ENCODE results near the gene SH3BGR. TPM values are rescaled to one million over a fixed set of nuclear protein-coding genes. Genes with fewer than 3 reads are reported as not detected.
"Not testable (repeated sequence)": the region's sequence is repeated elsewhere in the genome, so short reads cannot be mapped to it uniquely, and the experiment has no call there.

Gene SH3BGR
- total RNA-seq, 2 experiments from 2014 or later = 3.9 to 4.7 TPM

DNA sequence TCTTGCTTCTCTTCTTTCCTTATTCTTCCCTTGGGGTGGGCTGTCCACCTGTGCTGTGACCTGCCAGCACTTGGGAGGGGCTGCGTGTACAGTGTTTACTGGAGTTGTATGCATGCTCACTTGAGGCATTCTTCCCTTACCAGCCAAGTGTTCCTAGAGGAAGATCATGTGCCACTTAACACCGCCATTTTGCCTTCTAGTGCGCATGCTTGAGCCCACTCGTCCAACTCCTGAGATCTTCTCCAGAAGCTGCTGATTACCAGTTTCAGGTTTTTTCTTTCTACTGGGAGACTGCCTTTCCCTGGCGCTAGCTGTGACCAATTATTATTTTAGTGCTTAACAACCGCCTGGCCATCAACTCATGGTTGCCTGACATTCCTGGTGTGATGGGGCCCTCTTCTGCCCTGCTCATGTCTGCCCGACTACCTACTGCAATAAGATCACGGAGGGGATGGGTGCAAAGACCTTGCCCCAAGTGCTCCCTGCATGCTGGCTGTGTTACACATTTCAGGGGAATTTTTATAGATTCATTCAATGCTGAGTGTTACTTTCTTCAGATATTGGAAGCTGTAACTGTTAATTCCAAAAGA lies 86.8 kb downstream of the SH3BGR start:
- no peak for DNase-seq
- H3K27ac Mint-ChIP-seq = no peak overlapping the region
- peaks cover 10% of the 10 kb centered on the region for H3K27me3 Mint-ChIP-seq
- peaks cover 2% of the 10 kb centered on the region for H3K4me1 Mint-ChIP-seq
- H3K36me3 Mint-ChIP-seq = no peaks in the 10 kb centered on the region
- no peak overlapping the region for H3K4me3 Mint-ChIP-seq
- H3K9me3 Mint-ChIP-seq = no peaks in the 10 kb centered on the region

DNA sequence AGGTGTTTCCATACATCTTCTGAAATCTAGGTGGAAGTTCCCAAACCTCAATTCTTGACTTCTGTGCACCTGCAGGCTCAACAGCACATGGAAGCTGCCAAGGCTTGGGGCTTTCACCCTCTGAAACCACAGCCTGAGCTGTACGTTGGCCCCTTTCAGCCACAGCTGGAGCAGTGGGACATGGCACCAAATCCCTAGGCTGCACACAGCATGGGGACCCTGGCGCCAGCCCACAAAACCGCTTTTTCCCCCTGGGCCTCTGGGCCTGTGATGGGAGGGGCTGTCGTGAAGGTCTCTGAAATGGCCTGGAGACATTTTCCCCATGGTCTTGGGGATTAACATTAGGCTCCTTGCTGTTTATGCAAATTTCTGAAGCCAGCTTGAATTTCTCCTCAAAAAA lies 88.6 kb downstream of the SH3BGR start:
- not testable (repeated sequence) for H3K4me3 Mint-ChIP-seq, H3K4me1 Mint-ChIP-seq, DNase-seq, H3K9me3 Mint-ChIP-seq, H3K36me3 Mint-ChIP-seq, H3K27ac Mint-ChIP-seq
- peaks cover 14% of the 10 kb centered on the region for H3K27me3 Mint-ChIP-seq

DNA sequence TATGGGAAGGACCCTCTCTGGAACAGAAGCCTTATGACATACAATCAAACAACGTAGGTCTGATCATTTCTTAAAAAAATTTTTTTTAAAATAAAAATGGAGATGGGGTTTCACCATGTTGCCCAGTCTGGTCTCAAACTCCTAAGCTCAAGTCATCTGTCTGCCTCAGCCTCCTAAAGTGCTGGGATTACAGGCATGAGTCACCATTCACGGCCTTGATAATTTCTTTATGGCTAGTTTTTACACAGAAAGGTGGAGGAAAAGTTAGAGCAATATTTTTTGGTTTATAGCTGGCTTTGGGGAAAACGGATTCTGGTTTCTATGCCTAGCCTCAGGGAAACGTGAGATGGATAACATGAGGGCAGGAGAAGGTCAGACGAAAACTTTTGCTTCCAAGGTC lies 91.0 kb downstream of the SH3BGR start:
- no peak for DNase-seq
- H3K27ac Mint-ChIP-seq = no peak overlapping the region
- no peaks in the 10 kb centered on the region for H3K36me3 Mint-ChIP-seq
- no peaks in the 10 kb centered on the region for H3K4me1 Mint-ChIP-seq
- H3K4me3 Mint-ChIP-seq = no peak overlapping the region
- H3K27me3 Mint-ChIP-seq = peaks cover 4% of the 10 kb centered on the region
- H3K9me3 Mint-ChIP-seq = no peaks in the 10 kb centered on the region

DNA sequence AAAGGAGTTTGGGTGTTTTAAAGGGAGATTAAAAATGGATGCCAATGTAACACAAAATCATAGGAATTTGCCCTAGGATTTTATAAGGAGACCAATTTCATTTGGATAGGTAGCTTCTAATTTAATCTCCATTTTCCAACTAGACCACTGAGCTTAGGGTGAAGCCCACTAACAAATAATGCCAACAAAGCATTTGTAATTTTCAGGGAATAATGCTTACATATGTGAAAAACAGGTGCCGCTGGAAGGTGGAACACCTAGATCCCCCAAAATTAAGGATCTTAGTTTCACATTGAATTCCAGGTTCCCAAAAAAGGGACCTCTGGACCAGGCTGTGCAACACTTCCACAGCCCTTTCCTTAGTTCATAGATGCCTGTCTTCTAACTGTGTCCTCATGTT lies 94.8 kb downstream of the SH3BGR start:
- Mint-ChIP-seq H3K27me3 (peaks cover 12% of the 10 kb centered on the region), H3K27ac (no peak overlapping the region)

DNA sequence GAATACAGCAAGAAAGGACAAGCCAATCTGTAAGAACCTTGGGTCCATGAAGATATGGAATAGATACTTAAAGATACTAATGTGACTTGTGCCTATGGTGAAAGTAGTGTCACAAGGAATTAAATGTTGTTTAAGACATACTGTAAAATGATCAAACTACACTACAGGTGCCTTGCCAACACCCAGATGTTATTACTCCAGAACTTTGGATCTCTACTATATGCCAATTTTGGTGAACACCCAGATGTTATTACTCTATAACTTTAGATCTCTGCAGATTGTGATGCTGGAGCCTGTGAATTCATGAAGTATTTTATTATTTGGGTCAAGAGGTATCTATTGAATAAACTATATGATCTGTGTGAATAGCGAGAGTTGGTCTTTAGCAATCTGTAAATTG lies 101.1 kb downstream of the SH3BGR start:
- Mint-ChIP-seq H3K4me1 (no peaks in the 10 kb centered on the region), H3K27ac (no peak overlapping the region), H3K36me3 (no peaks in the 10 kb centered on the region), H3K9me3 (peaks cover 2% of the 10 kb centered on the region), H3K27me3 (peaks cover 15% of the 10 kb centered on the region), H3K4me3 (no peak overlapping the region)
- no peak for DNase-seq

More for the DNA sequence above, 94.8 kb downstream of the SH3BGR start:
- DNase-seq = no peak
- no peak overlapping the region for H3K4me3 Mint-ChIP-seq
- no peaks in the 10 kb centered on the region for H3K4me1 Mint-ChIP-seq
- H3K9me3 Mint-ChIP-seq = no peaks in the 10 kb centered on the region
- H3K36me3 Mint-ChIP-seq = no peaks in the 10 kb centered on the region

DNA sequence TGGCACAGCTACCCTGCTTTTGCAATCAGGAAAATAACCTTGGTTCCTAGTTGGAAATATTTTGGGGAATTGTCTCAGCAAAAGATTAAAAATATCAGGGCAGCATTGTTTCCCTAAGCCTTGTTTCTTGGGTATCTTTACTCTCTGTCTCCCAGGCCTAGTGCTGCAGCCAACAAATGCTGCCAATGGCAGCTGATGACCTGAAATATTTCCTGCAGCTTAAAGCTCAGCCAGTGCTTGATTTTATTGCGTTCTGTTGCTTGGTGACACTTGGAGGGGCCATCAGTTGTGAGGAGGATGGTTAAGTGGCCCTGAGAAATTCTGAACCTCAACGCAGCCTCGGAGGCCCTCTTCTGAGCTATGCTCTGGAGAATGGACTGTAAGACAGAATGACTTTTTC lies 101.6 kb downstream of the SH3BGR start:
- Mint-ChIP-seq H3K9me3 (peaks cover 2% of the 10 kb centered on the region), H3K4me3 (no peak overlapping the region), H3K36me3 (no peaks in the 10 kb centered on the region), H3K27ac (no peak overlapping the region), H3K27me3 (peaks cover 15% of the 10 kb centered on the region), H3K4me1 (no peaks in the 10 kb centered on the region)
- DNase-seq = no peak

DNA sequence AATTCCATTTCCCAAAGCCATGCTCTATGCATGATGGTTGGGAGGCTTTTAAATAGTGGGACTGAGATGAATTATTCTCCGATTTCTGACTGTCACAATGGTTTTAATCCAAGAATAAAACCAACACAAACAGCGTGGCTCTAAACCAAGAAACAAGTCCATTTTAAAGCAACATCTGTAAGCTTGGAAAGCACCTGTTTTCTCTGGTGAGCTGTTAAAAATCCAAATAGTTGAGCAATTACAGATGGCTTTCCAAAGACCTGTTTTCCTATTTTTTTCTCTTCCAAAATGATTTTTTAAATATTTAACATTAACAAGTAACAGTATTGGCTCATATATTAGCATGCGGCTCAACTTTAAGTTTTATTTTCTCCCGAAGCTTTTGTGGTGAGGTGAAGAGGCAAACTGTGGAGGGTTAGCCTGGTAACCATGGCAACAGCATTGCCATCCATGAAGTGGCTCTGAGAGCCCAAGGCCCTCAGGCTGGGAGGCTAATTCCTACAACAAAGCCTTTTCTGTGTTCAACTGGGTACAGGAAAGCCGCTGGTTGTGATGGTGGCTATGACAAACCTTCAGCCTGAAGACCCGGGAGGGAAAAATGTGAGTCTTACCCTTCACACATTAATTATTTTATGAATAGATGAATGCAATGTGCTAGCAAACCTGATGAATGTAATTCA lies 104.3 kb downstream of the SH3BGR start:
- H3K9me3 Mint-ChIP-seq = peaks cover 2% of the 10 kb centered on the region
- peaks cover 8% of the 10 kb centered on the region for H3K27me3 Mint-ChIP-seq
- H3K4me1 Mint-ChIP-seq = no peaks in the 10 kb centered on the region
- H3K4me3 Mint-ChIP-seq = no peak overlapping the region
- no peaks in the 10 kb centered on the region for H3K36me3 Mint-ChIP-seq
- no peak overlapping the region for H3K27ac Mint-ChIP-seq
- no peak for DNase-seq

DNA sequence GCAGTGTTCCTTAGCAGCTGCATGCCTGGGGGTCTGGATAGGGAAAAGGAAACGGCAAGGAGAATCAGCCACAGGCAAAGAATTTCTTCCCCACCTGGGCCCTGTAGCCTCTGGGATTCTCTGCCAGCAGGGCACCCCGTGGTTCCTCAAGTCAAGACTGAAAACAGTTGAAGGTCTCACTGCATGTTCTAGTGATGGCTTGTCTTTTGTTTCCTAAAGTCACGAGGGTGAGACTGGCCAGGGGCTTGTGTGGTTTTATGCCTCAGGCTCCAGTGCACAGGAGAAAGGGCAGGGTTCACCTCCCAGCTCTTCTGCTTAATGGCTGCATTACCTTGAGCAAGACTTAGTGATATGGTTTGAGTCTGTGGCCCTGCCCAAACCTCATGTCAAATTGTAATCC lies 107.7 kb downstream of the SH3BGR start:
- Mint-ChIP-seq H3K4me1 (no peaks in the 10 kb centered on the region), H3K27me3 (no peaks in the 10 kb centered on the region), H3K9me3 (no peaks in the 10 kb centered on the region), H3K36me3 (no peaks in the 10 kb centered on the region), H3K27ac (no peak overlapping the region), H3K4me3 (no peak overlapping the region)
- DNase-seq = no peak

DNA sequence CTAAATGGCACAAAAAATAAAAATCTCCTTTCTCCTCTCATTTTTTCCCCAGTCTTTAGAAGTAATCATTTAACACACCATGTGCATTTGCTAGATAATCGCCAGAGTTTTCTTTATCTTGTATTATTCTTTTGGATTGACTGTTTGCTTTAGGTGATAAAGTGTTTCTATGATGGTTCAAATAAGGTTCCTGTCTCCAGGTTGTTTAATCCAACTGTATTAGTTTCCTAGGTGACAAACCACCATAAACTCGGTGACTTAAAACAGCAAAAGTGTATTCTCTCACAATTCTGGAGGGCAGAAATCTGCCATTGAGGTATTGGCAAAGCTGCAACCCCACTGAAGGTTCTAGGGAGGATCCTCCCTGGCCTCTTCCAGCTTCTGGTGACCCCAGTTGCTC lies 109.4 kb downstream of the SH3BGR start:
- Mint-ChIP-seq H3K27ac (no peak overlapping the region), H3K4me1 (no peaks in the 10 kb centered on the region), H3K36me3 (no peaks in the 10 kb centered on the region), H3K27me3 (no peaks in the 10 kb centered on the region), H3K4me3 (no peak overlapping the region), H3K9me3 (no peaks in the 10 kb centered on the region)
- DNase-seq = no peak

DNA sequence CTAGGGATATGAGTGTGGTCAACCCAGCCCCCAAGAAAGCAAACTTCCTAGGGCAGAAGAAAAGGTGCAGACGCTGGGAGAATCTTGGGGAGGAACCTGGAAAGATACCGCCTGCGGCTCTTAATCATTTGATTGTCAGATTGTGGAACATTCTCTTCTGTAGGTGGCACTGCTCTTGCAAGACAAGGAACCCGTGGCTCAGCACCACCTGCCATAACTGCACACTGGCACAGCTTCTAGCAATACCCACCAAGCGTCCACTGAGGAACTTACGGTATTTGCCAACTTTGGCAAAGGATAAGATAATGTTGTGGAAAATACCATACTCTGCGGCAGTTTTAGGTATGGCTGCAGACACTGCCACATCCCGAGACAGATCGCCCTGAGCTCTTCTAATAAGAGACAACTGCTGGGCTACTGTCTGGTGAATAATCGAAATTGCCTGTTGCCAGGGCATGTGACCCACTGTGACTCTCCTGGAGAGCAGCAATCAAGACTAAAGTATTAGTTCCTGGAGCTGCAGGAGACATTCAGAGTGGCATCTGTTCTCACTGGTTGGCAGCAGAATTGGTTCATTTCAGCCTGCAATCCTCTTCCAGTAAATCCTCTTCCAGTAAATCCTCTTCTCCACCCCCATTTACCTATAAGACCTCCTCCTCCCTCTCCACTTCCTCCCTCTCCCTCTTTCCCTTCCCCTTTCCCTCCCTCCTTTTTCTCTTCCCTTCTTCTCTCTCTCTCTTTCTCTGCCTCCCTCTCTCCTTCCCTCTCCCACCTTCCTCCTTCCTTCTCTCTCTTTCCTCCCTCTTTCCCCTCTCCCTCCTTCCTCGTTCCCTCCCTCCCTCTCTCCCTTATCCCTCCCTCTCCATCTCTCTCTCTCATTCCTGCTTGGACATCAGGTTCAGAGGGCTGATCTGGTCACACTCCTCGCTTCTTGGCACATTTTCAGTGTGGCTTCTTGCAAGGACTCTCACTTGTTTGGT lies 111.3 kb downstream of the SH3BGR start:
- Mint-ChIP-seq H3K36me3 (no peaks in the 10 kb centered on the region), H3K27ac (no peak overlapping the region), H3K27me3 (no peaks in the 10 kb centered on the region), H3K4me3 (no peak overlapping the region), H3K4me1 (no peaks in the 10 kb centered on the region), H3K9me3 (no peaks in the 10 kb centered on the region)
- DNase-seq = no peak

DNA sequence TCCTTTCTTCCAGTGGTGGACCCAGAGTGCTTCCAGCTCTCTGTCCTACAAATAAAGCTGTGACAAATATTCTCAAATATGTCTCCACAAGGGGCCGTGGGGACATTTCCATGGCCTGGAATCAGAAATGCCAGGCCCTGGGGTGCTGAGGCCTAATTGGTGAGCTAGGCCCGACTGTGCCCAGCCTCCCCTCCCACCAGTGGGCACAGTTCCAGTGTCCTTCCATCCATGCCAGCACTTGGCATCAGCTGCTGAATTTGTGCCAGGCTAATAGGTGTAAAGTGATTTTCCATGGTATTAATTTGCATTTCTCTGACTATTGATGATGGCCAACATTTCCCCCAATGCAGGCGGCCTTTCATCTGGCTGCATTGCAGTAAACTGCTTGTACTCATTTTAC lies 112.4 kb downstream of the SH3BGR start:
- H3K4me1 Mint-ChIP-seq = no peaks in the 10 kb centered on the region
- no peaks in the 10 kb centered on the region for H3K9me3 Mint-ChIP-seq
- no peaks in the 10 kb centered on the region for H3K27me3 Mint-ChIP-seq
- no peak overlapping the region for H3K27ac Mint-ChIP-seq
- DNase-seq = no peak
- no peaks in the 10 kb centered on the region for H3K36me3 Mint-ChIP-seq
- no peak overlapping the region for H3K4me3 Mint-ChIP-seq

Other genes with a start within 250 kb of the SH3BGR start
- gene BRWD1, start 138.3 kb upstream of the SH3BGR start, total RNA-seq = 10 to 100 TPM; 16.5 to 18.2 TPM
- 100 to 1,000 TPM; 432 to 501 TPM for gene HMGN1, start 102.9 kb upstream of the SH3BGR start, total RNA-seq
- under 1 TPM; 0.27 to 0.36 TPM for gene LCA5L, start 6.2 kb upstream of the SH3BGR start, total RNA-seq
- not detected for gene B3GALT5, start 161.0 kb downstream of the SH3BGR start, total RNA-seq